Measurements from ENCODE around the gene CCDC187.

DNA sequence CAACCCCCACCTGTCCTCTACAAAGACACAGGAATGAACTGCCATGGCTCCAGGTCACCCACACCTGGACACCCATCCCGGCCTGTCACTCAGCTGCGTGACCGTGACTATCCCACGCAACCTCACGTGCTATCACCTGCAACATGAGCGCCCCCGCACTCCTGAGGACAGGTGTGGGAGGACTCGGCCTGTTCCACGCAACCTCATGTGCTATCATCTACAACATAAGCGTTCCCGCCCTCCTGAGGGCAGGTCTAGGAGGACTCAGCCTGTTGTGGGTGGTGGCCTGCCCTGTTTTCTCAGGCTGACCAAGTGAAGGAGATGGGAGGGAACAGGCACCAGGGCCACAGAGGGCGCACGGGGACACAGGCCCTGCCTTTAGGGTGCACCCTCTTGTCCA, 62.4 kb downstream of the CCDC187 start:
- TF ChIP-seq, protein P1, sequence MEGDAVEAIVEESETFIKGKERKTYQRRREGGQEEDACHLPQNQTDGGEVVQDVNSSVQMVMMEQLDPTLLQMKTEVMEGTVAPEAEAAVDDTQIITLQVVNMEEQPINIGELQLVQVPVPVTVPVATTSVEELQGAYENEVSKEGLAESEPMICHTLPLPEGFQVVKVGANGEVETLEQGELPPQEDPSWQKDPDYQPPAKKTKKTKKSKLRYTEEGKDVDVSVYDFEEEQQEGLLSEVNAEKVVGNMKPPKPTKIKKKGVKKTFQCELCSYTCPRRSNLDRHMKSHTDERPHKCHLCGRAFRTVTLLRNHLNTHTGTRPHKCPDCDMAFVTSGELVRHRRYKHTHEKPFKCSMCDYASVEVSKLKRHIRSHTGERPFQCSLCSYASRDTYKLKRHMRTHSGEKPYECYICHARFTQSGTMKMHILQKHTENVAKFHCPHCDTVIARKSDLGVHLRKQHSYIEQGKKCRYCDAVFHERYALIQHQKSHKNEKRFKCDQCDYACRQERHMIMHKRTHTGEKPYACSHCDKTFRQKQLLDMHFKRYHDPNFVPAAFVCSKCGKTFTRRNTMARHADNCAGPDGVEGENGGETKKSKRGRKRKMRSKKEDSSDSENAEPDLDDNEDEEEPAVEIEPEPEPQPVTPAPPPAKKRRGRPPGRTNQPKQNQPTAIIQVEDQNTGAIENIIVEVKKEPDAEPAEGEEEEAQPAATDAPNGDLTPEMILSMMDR (IDR thresholded peaks at IDR 0.05), result no peak
- TF ChIP-seq NR1H2 (CRISPR knock-in tag; IDR thresholded peaks at IDR 0.05) (no peak), CREB1 (CRISPR knock-in tag; IDR thresholded peaks at IDR 0.05) (no peak)
- TF ChIP-seq, protein P2, sequence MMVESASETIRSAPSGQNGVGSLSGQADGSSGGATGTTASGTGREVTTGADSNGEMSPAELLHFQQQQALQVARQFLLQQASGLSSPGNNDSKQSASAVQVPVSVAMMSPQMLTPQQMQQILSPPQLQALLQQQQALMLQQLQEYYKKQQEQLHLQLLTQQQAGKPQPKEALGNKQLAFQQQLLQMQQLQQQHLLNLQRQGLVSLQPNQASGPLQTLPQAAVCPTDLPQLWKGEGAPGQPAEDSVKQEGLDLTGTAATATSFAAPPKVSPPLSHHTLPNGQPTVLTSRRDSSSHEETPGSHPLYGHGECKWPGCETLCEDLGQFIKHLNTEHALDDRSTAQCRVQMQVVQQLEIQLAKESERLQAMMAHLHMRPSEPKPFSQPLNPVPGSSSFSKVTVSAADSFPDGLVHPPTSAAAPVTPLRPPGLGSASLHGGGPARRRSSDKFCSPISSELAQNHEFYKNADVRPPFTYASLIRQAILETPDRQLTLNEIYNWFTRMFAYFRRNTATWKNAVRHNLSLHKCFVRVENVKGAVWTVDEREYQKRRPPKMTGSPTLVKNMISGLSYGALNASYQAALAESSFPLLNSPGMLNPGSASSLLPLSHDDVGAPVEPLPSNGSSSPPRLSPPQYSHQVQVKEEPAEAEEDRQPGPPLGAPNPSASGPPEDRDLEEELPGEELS (CRISPR knock-in tag; IDR thresholded peaks at IDR 0.05), result no peak
- TF ChIP-seq, protein P3, sequence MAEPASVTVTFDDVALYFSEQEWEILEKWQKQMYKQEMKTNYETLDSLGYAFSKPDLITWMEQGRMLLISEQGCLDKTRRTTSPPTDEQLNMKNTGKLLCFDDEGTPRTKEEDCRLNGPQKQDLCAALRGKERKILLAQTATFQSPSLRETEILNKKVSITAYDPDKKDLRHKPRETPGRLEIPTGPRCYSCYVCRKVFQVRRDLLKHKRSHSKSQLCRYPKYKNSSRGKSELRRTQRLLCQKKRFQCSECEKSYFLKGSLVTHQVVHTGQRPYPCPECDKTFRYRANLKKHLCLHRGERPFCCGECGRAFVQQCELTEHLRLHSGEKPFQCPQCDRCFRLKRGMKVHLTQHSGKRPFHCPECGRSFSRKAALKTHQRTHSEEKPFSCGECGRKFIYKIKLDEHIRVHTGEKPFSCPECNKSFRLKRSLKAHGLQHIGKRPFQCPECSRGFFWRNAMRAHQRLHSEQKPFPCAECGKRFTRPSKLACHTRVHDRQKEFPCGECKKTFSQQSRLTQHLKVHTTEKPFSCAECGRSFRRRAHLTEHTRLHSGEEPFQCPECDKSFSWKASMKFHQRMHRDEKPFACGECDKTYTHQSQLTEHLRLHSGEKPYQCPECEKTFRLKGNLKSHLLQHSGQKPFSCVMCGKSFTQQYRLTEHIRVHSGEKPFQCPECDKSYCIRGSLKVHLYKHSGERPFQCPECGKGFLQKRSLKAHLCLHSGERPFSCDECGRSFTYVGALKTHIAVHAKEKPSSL (CRISPR knock-in tag; conservative IDR thresholded peaks at IDR 0.05), result no peak
